Anterior cingulate cortex (tissue), 58 donors: ENCODE results near the gene PDE8B.

ENCODE experiments used
- DNase-seq, 58 donors: peaks; one replicate each; lab custom pipeline; 2025; lab: John Stamatoyannopoulos, UW

The PDE8B gene

DNA sequence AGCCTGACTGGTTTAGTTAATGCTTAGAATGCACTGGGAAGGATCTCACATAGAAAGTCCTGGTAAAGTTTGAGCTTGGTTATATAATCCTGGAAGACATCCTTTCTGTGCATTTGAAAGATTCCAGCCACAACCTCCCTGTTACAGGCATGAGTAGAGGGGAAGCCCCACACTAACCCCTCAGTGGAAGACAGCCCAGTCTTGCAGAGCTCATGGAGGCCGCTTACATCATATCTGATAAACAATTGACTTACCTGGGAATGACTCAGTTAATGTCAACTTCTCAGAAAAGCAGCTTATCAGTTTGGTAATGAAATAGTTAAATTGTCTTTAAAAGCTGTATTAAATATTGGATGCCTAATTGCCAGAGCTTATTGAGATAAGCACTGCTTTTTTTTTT is 28.1 kb upstream of the PDE8B start:
- no peak for DNase-seq

DNA sequence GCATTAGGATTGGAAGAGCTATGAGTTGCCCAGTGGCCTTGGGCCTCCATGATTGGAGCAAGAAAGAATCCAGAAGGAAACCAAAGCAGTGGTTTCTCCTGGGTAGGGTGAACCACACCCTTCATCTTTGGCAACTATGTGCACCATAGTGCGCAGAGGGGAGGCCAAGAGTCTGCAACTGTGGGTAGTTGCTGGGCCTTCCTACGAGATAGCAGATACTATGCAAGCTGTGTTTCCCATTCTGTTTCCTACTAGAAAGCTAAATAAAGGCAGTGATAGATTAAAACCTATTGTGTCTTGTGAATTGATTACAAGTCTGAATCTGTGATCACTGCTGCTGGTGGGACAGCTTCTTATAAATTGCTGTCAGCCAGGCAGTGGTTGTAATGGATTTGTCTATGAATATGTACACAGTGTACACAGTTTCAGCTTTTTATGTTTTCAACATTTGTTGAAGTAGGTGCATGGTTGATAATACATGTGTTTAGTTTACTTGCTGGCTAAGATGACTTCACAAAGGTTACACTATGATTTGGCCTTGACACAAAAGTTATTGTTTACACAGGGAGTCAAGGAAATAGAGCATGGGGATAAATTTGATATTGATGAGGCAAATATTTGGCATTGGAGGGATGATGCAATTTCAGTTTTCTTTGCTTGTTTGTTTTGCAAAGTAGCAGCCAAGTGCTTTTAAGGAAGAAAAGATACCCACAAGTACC is 23.7 kb upstream of the PDE8B start:
- no peak for DNase-seq

DNA sequence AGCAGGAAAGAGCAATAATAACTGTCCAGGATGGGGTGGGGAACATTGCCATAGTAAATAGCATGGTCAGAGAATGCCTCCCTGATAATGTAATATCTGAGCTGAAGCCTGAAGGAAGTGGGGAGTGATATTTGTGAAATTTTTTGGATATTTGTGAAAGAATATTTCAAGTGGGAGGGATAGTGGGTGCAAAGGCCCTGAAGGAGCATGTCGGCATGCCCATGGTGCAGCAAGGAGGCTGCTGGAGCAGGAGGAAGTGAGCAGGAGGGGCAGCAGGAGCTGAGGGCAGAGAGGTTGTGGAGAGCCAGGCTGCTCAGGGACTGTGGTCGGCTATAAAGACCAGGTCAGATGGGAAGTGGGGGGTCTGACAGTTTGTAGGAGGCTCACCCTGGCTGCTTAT is 21.1 kb upstream of the PDE8B start:
- no peak for DNase-seq

DNA sequence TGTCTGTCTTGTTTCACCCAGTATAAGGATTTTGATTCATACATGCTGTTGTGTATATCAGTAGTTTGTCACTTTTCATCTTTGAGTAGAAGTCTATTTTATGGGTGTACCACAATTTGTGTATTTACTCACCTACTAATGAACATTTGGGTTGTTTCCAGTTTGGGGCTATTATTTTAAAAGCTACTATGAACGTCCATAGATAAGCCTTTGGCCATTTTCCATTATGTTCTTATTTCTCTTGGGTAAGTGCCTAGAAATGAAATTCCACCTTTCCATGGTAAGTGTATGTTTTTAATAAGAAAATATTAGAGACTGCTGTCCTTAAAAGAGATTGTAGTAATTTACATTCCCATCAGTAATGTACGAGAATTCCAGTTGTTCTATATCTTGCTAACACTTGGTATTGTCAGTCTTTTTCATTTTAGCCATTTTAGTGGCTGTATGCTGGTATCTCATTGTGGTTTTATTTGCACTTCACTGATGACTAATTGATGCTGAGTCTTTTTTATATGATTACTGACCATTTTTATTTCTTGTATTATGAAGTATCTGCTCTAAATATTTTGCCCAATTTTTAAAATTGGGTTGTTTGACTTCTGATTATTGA is 17.9 kb upstream of the PDE8B start:
- no peak for DNase-seq

DNA sequence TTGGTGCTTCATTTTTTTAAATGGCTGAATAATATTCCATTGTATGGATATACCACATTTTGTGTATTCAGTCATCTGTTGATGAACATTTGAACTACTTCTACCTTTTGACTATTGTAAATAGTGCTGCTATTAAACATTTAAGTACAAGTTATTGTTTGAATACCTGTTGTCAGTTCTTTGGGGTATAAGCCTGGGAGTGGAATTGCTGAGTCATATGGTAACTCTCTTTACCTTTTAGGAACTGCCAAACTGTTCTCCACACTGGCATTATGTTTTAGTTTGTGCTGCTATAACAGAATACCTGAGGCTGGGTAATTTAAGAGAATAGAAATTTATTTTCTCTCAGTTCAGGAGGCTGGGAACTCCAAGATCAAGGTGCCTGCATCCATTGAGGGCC is 15.7 kb upstream of the PDE8B start:
- DNase-seq, result no peak

DNA sequence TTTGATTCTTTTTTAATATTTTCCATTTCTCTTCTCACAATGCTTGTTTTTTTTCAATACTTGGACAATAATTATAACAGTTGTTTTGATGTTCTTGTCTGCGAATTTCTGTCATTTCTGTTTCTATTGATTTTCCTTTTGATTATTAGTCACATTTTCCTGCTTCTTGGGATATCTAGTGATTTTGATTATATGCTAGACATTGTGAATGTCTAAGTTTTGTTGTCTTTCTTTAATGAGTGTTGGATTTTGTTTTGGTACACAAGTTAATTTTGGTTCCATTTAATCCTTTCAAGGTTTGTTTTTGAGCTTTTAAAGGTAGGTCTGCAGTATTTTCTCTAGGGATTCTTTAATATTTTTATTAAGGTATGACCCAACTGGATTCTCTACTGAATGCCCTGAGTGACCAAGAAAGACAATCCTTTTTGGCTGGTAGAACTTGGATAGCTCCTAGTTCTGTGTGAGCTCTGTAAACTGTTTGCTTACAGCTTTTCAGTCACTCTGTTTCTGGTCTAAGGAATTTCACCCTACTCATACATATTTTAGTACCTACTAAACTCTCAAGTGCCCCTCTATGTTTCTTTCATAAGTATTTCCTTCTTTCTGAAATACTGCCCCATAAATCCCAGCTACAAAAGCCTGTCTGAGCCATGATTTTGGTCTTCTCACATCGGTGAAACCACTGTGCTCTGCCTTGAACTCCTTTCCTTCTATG is 12.5 kb upstream of the PDE8B start:
- DNase-seq, result no peak

DNA sequence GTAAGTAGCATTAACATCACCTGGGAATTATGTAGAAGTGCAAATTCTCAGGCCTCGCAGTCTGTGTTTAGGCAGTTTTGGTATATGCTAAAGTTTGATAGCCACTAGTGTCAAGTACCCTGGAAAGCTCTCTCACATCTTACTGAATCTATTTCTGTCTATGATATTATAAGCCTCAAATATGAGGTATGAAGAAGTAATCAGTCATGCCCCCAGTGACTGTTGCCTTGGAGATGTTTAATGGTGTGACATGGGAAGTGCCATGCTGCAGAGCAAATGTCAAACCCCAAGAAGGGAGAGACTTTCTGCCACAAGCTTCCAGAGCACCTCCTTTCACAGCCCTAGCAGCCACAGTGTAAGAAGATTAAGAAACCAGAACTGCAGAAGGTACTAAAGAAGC is 9.8 kb upstream of the PDE8B start:
- DNase-seq, result no peak

DNA sequence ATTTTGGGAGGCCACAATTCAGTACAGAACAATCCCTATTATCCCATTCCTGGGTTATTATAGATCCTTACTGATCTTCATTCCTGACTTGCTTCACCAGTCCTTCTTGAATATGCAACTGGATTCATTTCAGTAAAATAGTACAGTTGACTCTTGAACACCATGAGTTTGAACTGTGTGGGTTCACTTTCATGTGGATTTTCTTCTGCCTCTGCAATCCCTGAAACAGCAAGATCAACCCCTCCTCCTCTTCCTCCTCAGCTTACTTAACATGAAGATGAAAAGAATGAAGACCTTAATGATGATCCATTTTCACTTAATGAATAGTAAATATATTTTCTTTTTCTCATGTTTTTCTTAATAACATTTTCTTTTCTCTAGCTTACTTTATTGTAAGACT is 8.3 kb upstream of the PDE8B start:
- DNase-seq, result no peak

DNA sequence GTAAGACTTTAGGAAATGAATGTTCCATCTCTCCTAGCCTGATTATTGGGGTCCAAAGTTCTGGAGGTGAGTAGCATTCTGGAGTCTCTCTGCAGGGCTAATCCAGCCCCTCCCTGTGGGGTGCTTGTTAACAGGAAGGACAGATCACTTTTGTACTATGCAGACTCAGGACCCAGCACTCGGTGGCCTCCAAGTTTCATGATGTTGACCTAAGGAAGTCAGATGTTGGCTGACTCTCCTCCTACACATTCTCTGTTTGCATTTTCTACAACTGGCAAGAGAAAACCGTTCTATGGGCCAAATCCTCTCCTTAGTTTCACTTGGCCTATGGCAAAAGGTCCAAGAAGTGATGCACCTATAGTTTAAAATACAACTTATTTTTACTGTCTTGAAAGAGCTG is 5.5 kb upstream of the PDE8B start:
- DNase-seq, result no peak

DNA sequence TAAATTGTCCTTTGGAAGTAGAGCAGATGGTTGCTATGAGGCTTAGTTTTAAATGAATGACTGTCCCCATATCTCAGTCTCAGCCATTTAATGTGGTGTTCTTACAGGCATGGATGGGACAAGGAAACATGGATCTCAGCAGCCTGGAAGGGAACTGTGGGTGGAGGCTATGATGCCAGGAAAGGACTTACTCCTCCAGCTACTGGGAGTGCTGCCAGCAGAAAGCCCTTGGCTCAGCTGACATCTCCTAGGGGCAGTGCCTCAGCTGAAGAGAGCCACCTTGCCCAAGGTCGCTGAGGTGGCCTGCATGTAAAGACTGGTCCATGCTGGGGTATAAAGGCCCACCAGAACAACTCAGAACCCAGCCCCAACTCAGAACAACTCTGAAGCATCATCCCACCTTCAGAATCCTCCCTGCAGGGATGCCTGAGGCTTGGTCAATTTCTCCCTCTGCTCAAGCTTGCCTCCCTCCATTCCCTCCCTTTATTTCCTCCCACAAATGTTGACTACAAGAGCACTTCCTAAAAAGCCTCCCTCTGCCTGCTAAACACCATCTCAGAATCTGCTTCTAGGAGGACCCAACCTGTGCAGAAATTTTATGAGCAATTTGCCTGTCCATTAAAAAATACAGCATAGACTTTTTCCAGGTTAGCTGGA is 1.8 kb upstream of the PDE8B start:
- DNase-seq, result peak in 13 of 58 donors; percentile 1 to 40 (median 15)

DNA sequence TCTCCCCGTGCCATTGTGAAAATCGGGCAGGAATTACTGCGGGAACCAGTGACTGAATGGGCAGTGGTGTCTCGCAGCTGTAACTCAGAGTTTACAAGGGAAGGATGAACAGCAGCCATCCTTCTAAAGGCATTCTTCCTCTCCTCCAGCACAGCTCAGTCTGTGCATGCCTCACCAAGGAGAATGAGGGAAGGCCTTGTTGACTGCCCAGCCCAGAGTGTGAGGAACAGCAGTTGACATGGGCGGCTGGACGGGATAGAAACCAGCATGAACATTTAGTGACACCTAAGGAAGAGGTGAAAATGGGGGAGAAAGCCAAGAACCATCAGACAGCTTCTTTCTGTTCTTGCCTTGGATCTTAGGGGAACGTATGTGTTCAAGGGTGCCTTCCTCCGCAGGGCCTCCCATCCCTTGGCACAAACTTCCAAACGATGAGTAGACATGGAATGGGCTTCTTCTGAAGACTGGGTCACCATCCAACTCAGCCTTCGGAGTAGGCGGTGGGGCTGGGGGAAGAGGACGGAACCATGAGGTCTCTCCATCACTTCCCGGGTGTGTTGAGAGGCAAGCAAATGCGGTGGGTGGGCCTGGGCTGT is 887 bp upstream of the PDE8B start:
- peak in 8 of 58 donors; percentile 9 to 59 (median 42) for DNase-seq

DNA sequence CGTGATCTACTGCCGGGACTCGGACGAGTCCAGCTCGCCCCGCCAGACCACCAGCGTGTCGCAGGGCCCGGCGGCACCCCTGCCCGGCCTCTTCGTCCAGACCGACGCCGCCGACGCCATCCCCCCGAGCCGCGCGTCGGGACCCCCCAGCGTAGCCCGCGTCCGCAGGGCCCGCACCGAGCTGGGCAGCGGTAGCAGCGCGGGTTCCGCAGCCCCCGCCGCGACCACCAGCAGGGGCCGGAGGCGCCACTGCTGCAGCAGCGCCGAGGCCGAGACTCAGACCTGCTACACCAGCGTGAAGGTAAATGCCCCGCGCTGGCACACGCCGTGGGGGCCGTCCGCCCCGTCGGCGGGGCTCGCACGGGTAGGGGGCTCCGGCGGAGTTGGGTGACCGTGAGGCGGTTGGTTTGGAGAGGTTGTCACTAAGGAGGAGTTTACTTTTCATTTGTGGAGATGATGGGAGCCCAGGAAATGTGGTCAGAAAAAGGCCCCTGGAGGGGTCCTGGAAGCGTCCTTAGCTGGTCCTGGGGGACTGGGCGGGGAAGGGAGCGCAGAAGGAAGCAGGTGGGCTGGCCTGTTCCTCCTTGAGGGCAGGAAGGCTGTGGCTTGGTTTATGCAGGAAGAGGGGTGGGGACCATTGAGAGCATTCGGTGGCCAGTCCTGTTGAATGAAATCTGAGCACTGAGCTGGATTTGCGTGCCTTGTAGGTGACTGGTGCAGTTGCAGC is 647 bp downstream of the PDE8B start:
- peak in 7 of 58 donors; percentile 8 to 29 (median 21) for DNase-seq

DNA sequence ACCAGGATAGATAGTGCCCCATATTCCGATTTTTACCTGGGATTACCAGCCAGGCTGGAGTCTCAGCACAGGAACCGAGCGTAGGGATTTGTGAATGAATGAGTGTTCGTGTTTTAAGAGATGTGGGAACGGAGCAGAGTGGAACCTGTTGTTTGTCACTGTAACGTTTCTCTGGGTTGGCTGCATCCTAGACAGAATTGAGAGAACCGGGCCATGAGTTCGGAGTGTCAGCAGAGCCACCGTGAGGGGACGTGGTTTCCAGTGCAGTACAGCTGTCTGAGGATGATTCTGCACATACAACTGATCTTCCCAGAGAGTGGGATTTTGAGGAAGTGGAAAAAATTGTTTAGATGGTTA is 1.2 kb downstream of the PDE8B start:
- peak in 4 of 58 donors; percentile 16 to 36 (median 24) for DNase-seq

DNA sequence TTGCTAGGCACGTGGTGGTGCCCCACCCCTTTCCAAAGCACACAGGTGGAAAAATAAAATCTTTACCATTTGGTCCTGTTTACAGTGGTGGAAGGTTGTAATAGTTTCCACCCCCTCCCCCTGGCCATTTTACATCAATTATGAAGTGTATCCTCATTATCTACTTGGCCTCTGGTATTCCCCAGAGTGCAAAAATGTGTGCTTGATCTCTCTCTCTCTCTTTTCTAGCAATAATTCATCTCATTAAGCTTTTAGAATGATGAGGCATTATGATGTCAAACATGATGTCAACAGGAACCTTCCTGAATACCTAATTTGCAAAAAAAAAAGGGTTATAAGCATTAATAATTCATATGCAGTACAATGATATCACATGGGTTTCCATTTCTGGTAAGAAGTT is 3.1 kb downstream of the PDE8B start:
- no peak for DNase-seq

DNA sequence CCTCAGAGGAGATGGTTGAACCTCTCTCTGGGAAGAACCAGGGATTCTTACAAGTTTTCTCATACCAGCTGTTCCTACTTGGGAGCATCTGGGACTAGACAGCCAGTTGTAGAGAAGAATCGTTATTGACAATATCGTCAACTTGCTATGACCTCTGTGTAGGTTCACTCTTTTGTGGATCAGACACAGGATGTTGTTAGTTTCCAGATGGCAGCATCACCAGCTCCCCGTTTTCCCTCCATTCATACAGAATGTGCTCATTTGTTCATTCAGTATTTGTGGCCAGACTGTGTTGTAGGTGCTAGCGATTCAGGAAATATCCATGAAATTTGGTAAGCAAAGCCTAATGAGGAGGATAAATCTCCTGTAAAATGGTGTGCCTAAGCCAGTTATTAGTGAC is 3.7 kb downstream of the PDE8B start:
- DNase-seq, result peak in 1 of 58 donors; percentile 36

DNA sequence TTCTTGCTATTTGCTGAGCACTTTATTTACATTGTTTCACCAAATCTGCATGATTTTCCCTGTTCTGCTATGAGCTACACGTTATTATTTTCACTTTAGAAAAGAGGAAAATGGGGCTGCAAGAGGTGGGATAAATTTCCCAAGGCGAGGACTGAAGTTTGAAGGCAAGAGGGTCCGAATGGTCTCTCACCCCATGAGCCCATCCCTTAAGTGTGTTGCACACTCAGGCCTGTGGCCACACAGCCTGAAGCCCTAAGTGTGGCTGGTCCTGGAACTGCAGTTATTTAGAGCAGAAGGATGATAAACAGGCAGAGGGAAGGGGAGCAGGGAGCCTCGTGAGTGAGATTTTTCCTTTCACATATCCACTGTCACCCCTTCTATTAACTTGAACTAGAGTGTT is 7.8 kb downstream of the PDE8B start:
- no peak for DNase-seq

DNA sequence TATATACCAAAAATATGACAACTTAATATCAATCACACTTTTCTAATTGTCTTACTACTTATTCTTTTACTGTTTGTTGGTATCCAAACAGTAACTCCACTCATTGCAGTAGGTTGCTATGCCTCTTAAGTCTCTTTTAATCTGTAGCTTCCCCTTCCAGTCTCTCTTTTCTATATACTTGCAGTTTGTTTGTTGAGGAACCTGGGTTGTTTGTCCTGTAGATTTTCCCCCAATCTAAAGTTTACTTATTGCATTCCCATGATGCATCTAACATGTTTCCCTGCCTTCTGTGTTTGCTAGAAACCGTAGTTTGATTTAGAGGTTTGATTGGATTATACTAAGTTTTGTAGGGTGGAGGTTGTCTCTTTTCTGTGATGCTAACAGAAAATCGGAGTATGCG is 10.6 kb downstream of the PDE8B start:
- DNase-seq, result no peak

DNA sequence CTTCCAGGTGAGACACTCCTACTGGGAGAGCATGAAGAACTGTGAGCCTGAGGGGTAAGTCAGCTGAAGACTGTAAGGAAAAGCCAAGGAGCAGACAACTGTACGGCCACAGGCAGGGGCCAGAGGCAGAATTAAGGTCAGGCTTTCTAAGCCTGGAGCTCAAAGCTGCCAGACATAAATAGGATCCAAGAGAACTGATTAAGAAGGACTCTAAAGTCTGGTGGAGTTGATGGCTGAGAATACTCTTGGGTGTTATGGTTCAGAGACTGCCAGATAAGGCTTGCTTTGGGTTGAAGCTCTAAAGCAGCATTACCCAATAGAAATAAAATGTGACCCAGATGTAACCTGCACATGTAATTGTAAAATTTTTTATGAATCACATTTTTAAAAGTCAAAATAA is 12.2 kb downstream of the PDE8B start:
- no peak for DNase-seq

DNA sequence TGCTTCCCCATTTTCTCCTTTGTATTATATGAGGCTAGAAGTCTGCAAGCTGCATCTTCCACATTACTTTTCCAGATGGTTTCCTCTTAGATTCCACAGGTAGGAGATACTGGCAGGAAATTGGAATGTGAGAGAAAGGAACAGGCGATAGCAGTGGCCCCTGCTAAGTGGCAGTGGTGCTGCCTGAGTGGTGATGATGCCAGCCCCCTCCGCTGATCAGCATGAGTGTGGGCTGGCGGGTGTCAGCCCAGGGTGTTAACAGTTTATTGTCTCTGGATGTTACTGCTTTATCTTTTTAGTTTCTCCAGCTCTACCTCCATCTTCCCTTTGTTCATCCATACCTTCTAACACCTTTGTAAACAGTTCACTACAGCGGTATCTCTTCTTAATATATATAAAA is 13.2 kb downstream of the PDE8B start:
- DNase-seq, result no peak

DNA sequence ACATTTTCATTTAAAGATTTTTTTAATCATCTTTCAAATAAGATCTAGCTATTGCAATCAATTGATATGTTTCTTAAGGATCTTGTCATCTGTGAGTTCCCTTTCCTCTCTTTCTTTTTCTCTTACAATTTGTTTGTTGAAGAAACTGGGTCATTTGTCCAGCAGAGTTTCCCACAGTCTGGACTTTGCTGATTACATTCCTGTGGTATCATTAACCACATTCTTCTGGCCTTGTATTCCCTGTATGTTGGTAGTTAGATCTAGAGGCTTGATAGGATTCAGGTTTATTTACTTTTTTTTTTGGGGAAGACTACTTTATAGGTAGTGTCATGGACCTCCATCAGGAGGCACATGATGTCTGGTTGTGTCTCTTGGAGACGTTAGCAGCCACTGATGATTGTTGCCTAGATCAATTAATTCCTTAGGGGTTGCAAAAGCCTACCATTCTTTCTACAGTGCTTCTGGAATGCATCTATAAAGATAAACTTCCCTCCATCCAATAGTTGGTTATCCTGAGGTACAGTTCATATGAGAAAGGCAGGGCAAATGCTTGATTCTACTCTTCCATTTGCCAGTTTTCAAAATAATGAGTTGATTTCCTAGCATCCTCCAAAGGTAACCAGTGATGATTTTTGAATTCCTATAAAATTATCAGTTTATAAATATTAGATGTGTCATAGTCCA is 14.3 kb downstream of the PDE8B start:
- DNase-seq, result no peak
